Endothelial cell of umbilical vein (primary cell): Measurements from ENCODE around the gene LDLRAD3.

Source experiments
- CTCF ChIP-seq, 2 donors: IDR thresholded peaks; 1 replicate in 1 of 2; 2 replicates in 1 of 2; pipeline ENCODE4 v1.5.1; 2011; ENCODE audit warnings: low read length in 2 of 2, mild to moderate bottlenecking in 2 of 2, moderate library complexity in 2 of 2, control low read depth in 1 of 2, inconsistent platforms in 1 of 2, low read depth in 1 of 2; ENCODE audit not compliant: insufficient read depth in 1 of 2; ENCODE audit errors: extremely low read depth in 1 of 2
- EZH2 ChIP-seq: IDR thresholded peaks from 2 replicates; pipeline ENCODE4 v1.6.1; 2012; ENCODE audit warnings: borderline replicate concordance, low read depth, mild to moderate bottlenecking, moderate library complexity, low read length, inconsistent platforms; ENCODE audit not compliant: severe bottlenecking
- FOS ChIP-seq: IDR thresholded peaks from 2 replicates; pipeline ENCODE4 v1.6.1; 2011; ENCODE audit warnings: mild to moderate bottlenecking, low read length, moderate library complexity, borderline replicate concordance; ENCODE audit not compliant: insufficient read depth
- GATA2 ChIP-seq: IDR thresholded peaks from 2 replicates; pipeline ENCODE4 v1.7.0; 2011; ENCODE audit warnings: low read depth, mild to moderate bottlenecking, moderate library complexity, mixed read lengths, low read length; ENCODE audit not compliant: insufficient read length, insufficient read depth
- POLR2A ChIP-seq: IDR thresholded peaks from 2 replicates; pipeline ENCODE4 v1.6.1; 2012; ENCODE audit warnings: low read depth, mild to moderate bottlenecking, control low read depth, low read length
- POLR2AphosphoS5 ChIP-seq: IDR thresholded peaks from 2 replicates; pipeline ENCODE4 v1.6.1; 2012; ENCODE audit warnings: low read depth, mild to moderate bottlenecking, control low read depth, low read length, moderate library complexity; ENCODE audit not compliant: insufficient read depth

GRCh38 chr11:36103933-36104530 lies 160.2 kb downstream of the LDLRAD3 start:
- no peak for TF ChIP-seq EZH2
- no peak for TF ChIP-seq CTCF (IDR thresholded peaks at IDR 0.05; ENCODE audit: extremely low read depth in 1 of 2, insufficient read depth in 1 of 2, low read depth in 1 of 2, low read length in 2 of 2)
- no peak for TF ChIP-seq POLR2AphosphoS5
- TF ChIP-seq POLR2A, result no peak
- no peak for TF ChIP-seq GATA2
- TF ChIP-seq FOS, result no peak
